GM23338 (cell line): ENCODE results near the gene DIAPH3. TPM values are rescaled to one million over a fixed set of nuclear protein-coding genes. Genes with fewer than 3 reads are reported as not detected.

ENCODE experiments used
- ATAC-seq: fragments of 200-7000 bp; cut with Tn5 transposase; 3 replicates; pipeline ENCODE4 v1.9.1; 2020
- DNase-seq: peaks from one replicate; pipeline ENCODE4 v3.0.0-alpha.2; 2015; ENCODE audit warnings: low spot score
- H2AFZ ChIP-seq: fragments of 200-600 bp; sonication (generic); 2 replicates; pipeline ENCODE4 v1.8.0; 2016; ENCODE audit warnings: antibody characterized with exemption, mild to moderate bottlenecking, moderate library complexity
- H3F3A ChIP-seq: fragments of 200-600 bp; sonication (generic); replicated peaks from 2 replicates; pipeline ENCODE4 v1.8.0; 2017; ENCODE audit warnings: antibody characterized with exemption, mixed run types, low read depth
- H3K27ac ChIP-seq: fragments of 200-600 bp; sonication (generic); 2 replicates; pipeline ENCODE4 v1.6.1; 2016; ENCODE audit warnings: low read depth
- H3K27me3 ChIP-seq: fragments of 200-600 bp; sonication (generic); 2 replicates; pipeline ENCODE4 v1.8.0; 2016; ENCODE audit warnings: mild to moderate bottlenecking, mixed run types, moderate library complexity; ENCODE audit not compliant: insufficient read depth
- H3K36me3 ChIP-seq: fragments of 200-600 bp; sonication (generic); 2 replicates; pipeline ENCODE4 v1.8.0; 2016; ENCODE audit warnings: mild to moderate bottlenecking; ENCODE audit not compliant: insufficient read depth
- H3K4me1 ChIP-seq: fragments of 200-600 bp; sonication (generic); 2 replicates; pipeline ENCODE4 v1.8.0; 2016; ENCODE audit warnings: mild to moderate bottlenecking, moderate library complexity; ENCODE audit not compliant: insufficient read depth
- H3K4me2 ChIP-seq: fragments of 200-600 bp; sonication (generic); 2 replicates; pipeline ENCODE4 v1.7.1; 2017; ENCODE audit warnings: mixed run types
- H3K4me3 ChIP-seq: fragments of 200-600 bp; sonication (generic); 2 replicates; pipeline ENCODE4 v1.6.1; 2016; ENCODE audit warnings: mixed run types
- H3K79me2 ChIP-seq: fragments of 200-600 bp; sonication (generic); replicated peaks from 2 replicates; pipeline ENCODE4 v1.8.0; 2017; ENCODE audit warnings: mild to moderate bottlenecking; ENCODE audit not compliant: insufficient read depth
- H3K9me2 ChIP-seq: fragments of 200-600 bp; sonication (generic); 2 replicates; pipeline ENCODE4 v1.8.0; 2017; ENCODE audit not compliant: insufficient read depth
- H4K20me1 ChIP-seq: fragments of 200-600 bp; sonication (generic); replicated peaks from 2 replicates; pipeline ENCODE4 v1.8.0; 2017; ENCODE audit warnings: mild to moderate bottlenecking; ENCODE audit not compliant: insufficient read depth
- H3K27ac Mint-ChIP-seq: 2 replicates; pipeline ENCODE4 v1.8.0; 2020; ENCODE audit warnings: inconsistent platforms, mild to moderate bottlenecking, moderate library complexity, mixed read lengths
- H3K27me3 Mint-ChIP-seq: 3 replicates; pipeline ENCODE4 v1.8.0; 2022; ENCODE audit warnings: low read depth, mild to moderate bottlenecking, moderate library complexity, mixed read lengths, inconsistent platforms; ENCODE audit not compliant: insufficient read depth, poor library complexity
- H3K36me3 Mint-ChIP-seq: 3 replicates; pipeline ENCODE4 v1.8.0; 2021; ENCODE audit warnings: low read depth, mild to moderate bottlenecking, inconsistent platforms, moderate library complexity, mixed read lengths
- H3K4me1 Mint-ChIP-seq: 3 replicates; pipeline ENCODE4 v1.8.0; 2020; ENCODE audit warnings: mild to moderate bottlenecking, inconsistent platforms, mixed read lengths
- H3K4me3 Mint-ChIP-seq: 3 replicates; pipeline ENCODE4 v1.8.0; 2021; ENCODE audit warnings: moderate library complexity, mild to moderate bottlenecking, inconsistent platforms, mixed read lengths
- H3K9me3 Mint-ChIP-seq: 3 replicates; pipeline ENCODE4 v1.8.0; 2020; ENCODE audit warnings: moderate library complexity, mild to moderate bottlenecking, inconsistent platforms, mixed read lengths
- CREB1 ChIP-seq: fragments of 250-450 bp; sonication (Bioruptor Pico); IDR thresholded peaks from 2 replicates; pipeline ENCODE4 v1.5.0; 2020; ENCODE audit warnings: low read depth, mild to moderate bottlenecking, moderate library complexity
- CTCF ChIP-seq, 2 experiments: fragments of 200-600 bp in 1 of 2; sonication (generic) in 1 of 2; conservative IDR thresholded peaks; 2 replicates each; pipeline versions ENCODE4 v1.5.1 to v1.6.1; 2016 to 2017; ENCODE audit warnings: antibody characterized with exemption in 2 of 2, low read depth in 2 of 2, mild to moderate bottlenecking in 2 of 2, moderate library complexity in 1 of 2
- EZH2 ChIP-seq: fragments of 200-600 bp; sonication (generic); IDR thresholded peaks from one replicate; pipeline ENCODE4 v1.8.0; 2017; ENCODE audit warnings: antibody characterized with exemption, mild to moderate bottlenecking, low read depth; ENCODE audit not compliant: unreplicated experiment
- EZH2phosphoT487 ChIP-seq: fragments of 200-600 bp; sonication (generic); IDR thresholded peaks from one replicate; pipeline ENCODE4 v1.8.1; 2018; ENCODE audit warnings: antibody characterized with exemption; ENCODE audit not compliant: unreplicated experiment
- NANOG ChIP-seq: IDR thresholded peaks from 2 replicates; pipeline ENCODE4 v1.6.1; 2016; ENCODE audit warnings: antibody characterized with exemption, borderline replicate concordance
- POLR2AphosphoS5 ChIP-seq: IDR thresholded peaks from 2 replicates; pipeline ENCODE4 v1.6.1; 2016; ENCODE audit warnings: antibody characterized with exemption, low read depth
- STAT1 ChIP-seq: IDR thresholded peaks from one replicate; pipeline ENCODE4 v1.6.1; 2016; ENCODE audit warnings: antibody characterized with exemption; ENCODE audit not compliant: unreplicated experiment
- ZNF114 ChIP-seq: fragments of 250-450 bp; sonication (Bioruptor Pico); IDR thresholded peaks from 2 replicates; pipeline ENCODE4 v1.5.0; 2020; ENCODE audit warnings: mild to moderate bottlenecking, moderate library complexity
- ZNF331 ChIP-seq: fragments of 250-450 bp; sonication (Bioruptor Pico); IDR thresholded peaks from 2 replicates; pipeline ENCODE4 v1.5.0; 2020; ENCODE audit warnings: low read depth, mild to moderate bottlenecking, moderate library complexity
- ZNF462 ChIP-seq: fragments of 250-450 bp; sonication (Bioruptor Pico); IDR thresholded peaks from 2 replicates; pipeline ENCODE4 v1.5.0; 2020; ENCODE audit warnings: mild to moderate bottlenecking, moderate library complexity
- polyA plus RNA-seq: library from polyadenylated mRNA; unstranded; fragments of >200 nt; fragmentation: Nextera tagmentation; extraction: Ambion mirVana; gene quantifications from 2 replicates; pipeline ENCODE4 v1.2.1, GENCODE V29; 2016
- total RNA-seq: library from RNA; depleted of rRNA; stranded (reverse); fragments of >200 nt; shearing (Covaris generic); gene quantifications from 2 replicates; pipeline ENCODE4 v1.2.3, GENCODE V29; 2014
- TF ChIP-seq, protein P1 (sequence below): IDR thresholded peaks from 2 replicates; pipeline ENCODE4 v1.6.1; 2016; ENCODE audit warnings: antibody characterized with exemption
- TF ChIP-seq, protein P2 (sequence below): IDR thresholded peaks from one replicate; pipeline ENCODE4 v1.6.1; 2018; ENCODE audit warnings: antibody characterized with exemption; ENCODE audit not compliant: unreplicated experiment

Gene DIAPH3
- total and polyA plus RNA-seq, 2 experiments from 2014 or later: 23.4 to 30.2 TPM

- Histone ChIP-seq H3F3A (no peaks in the 10 kb centered on the region), H3K9me2 (no peaks in the 10 kb centered on the region), H3K27me3 (no peaks in the 10 kb centered on the region), H3K4me3 (no peak overlapping the region), H3K4me1 (no peaks in the 10 kb centered on the region), H4K20me1 (no peaks in the 10 kb centered on the region), H3K4me2 (no peak overlapping the region), H3K36me3 (no peaks in the 10 kb centered on the region), H3K27ac (no peak overlapping the region), H2AFZ (no peak overlapping the region), H3K79me2 (no peaks in the 10 kb centered on the region)
- H3K27me3 Mint-ChIP-seq: no peaks in the 10 kb centered on the region
- H3K9me3 Mint-ChIP-seq: no peaks in the 10 kb centered on the region; the same call in 2 of the 3 replicates
- H3K36me3 Mint-ChIP-seq: no peaks in the 10 kb centered on the region
- no peak overlapping the region for H3K27ac Mint-ChIP-seq
- no peak for ATAC-seq
- peaks cover 3% of the 10 kb centered on the region; the same call in 1 of the 3 replicates for H3K4me1 Mint-ChIP-seq
- H3K4me3 Mint-ChIP-seq: no peak overlapping the region
- TF ChIP-seq POLR2AphosphoS5 (no peak), ZNF331 (CRISPR knock-in tag) (no peak), CREB1 (CRISPR knock-in tag) (no peak), ZNF462 (CRISPR knock-in tag) (no peak), EZH2phosphoT487 (no peak), EZH2 (no peak), NANOG (no peak), CTCF (conservative IDR thresholded peaks at IDR 0.05; ENCODE audit: low read depth in 2 of 2) (no peak), ZNF114 (CRISPR knock-in tag) (no peak), STAT1 (no peak)
- TF ChIP-seq, protein P1, sequence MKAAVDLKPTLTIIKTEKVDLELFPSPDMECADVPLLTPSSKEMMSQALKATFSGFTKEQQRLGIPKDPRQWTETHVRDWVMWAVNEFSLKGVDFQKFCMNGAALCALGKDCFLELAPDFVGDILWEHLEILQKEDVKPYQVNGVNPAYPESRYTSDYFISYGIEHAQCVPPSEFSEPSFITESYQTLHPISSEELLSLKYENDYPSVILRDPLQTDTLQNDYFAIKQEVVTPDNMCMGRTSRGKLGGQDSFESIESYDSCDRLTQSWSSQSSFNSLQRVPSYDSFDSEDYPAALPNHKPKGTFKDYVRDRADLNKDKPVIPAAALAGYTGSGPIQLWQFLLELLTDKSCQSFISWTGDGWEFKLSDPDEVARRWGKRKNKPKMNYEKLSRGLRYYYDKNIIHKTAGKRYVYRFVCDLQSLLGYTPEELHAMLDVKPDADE: no peak
- TF ChIP-seq, protein P2, sequence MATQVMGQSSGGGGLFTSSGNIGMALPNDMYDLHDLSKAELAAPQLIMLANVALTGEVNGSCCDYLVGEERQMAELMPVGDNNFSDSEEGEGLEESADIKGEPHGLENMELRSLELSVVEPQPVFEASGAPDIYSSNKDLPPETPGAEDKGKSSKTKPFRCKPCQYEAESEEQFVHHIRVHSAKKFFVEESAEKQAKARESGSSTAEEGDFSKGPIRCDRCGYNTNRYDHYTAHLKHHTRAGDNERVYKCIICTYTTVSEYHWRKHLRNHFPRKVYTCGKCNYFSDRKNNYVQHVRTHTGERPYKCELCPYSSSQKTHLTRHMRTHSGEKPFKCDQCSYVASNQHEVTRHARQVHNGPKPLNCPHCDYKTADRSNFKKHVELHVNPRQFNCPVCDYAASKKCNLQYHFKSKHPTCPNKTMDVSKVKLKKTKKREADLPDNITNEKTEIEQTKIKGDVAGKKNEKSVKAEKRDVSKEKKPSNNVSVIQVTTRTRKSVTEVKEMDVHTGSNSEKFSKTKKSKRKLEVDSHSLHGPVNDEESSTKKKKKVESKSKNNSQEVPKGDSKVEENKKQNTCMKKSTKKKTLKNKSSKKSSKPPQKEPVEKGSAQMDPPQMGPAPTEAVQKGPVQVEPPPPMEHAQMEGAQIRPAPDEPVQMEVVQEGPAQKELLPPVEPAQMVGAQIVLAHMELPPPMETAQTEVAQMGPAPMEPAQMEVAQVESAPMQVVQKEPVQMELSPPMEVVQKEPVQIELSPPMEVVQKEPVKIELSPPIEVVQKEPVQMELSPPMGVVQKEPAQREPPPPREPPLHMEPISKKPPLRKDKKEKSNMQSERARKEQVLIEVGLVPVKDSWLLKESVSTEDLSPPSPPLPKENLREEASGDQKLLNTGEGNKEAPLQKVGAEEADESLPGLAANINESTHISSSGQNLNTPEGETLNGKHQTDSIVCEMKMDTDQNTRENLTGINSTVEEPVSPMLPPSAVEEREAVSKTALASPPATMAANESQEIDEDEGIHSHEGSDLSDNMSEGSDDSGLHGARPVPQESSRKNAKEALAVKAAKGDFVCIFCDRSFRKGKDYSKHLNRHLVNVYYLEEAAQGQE: no peak
- DNase-seq: no peak
Observed at GRCh38 chr13:59706101-59706976, 457.4 kb downstream of the DIAPH3 start.
